ENCODE results near the gene ACSL4. TPM values are rescaled to one million over a fixed set of nuclear protein-coding genes. Genes with fewer than 3 reads are reported as not detected.

The ACSL4 gene
- total and polyA plus RNA-seq, 9 of the 15 experiments (the other 6 are each of a cell fraction or from before 2014, with no cell fraction given) = 9.8 to 35.1 (median 25.5) TPM

DNA sequence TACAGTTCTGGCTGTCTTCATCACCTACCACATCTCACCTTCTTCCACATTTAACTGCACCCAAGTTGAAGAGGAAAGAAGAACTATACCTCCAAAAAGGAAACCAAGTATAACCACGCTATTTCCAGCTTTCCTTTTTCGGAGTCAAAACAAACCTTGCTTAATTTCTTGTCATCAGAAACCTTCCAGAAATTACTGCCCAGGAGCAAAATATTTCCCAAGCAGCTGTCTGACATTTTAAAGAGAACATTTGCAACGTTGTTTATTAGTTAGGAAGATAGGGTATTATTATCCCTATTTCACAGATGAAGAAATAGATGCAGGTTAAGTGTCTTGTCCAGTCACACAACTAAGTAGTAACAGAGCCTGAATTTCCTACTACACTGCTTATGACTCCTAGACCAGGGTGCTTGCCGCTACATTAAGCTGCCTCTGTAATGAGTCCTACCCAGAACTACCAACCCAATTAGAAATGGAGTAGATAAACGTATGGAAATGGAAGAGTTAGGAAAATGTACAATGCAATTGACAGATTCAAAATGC, 2.2 kb upstream of the ACSL4 start:
- Histone ChIP-seq H3K27me3 (ENCODE audit: control insufficient read depth in 2 of 2, insufficient read depth in 2 of 2, low read length in 2 of 2) (no peaks in the 10 kb centered on the region), H3K4me1 (replicated peaks in 1 of 2; ENCODE audit: control insufficient read depth in 2 of 2, insufficient read depth in 2 of 2, low read length in 2 of 2) (peaks cover 7 to 16% of the 10 kb centered on the region in 2 experiments; a peak in 3 of 5 replicates), H3K27ac (ENCODE audit: extremely low read depth, low read depth, low read length) (no peak overlapping the region), H3K79me2 (ENCODE audit: control insufficient read depth, insufficient read depth, low read length) (peaks cover 28% of the 10 kb centered on the region), H3K9ac (ENCODE audit: insufficient read depth in 1 of 2, low read depth in 2 of 2, low read length in 2 of 2) (no peak overlapping the region), H3K4me2 (ENCODE audit: insufficient read depth, low read length) (no peak overlapping the region), H3K36me3 (ENCODE audit: control insufficient read depth, insufficient read depth, low read length) (peaks cover 2% of the 10 kb centered on the region), H3K4me3 (no peak overlapping the region), H4K20me1 (replicated peaks; ENCODE audit: control insufficient read depth, insufficient read depth, low read length) (no peaks in the 10 kb centered on the region), H2AFZ (ENCODE audit: low read depth, low read length) (peak overlapping the region; percentile 81), H3K9me3 (replicated peaks; ENCODE audit: control insufficient read depth, insufficient read depth, low read depth, low read length) (no peaks in the 10 kb centered on the region), H3K9me1 (ENCODE audit: control insufficient read depth, insufficient read depth, low read length) (no peaks in the 10 kb centered on the region)
- in situ Hi-C loops (cut with MboI) (no loop called here), intact Hi-C loops (cut with micrococcal nuclease) (no loop called here)
- DNase-seq (ENCODE audit: extremely low read depth in 1 of 4, low spot score in 3 of 4) (no peak), FAIRE-seq (no peak), ATAC-seq (no peak)
- CTCF ChIA-PET (ENCODE audit: low intra/inter-chr PET ratio) = no interaction called here
- BruUV-seq (replicated peaks) = no TSS peak
- WGBS (ENCODE audit: insufficient coverage, low coverage, missing lambda C conversion rate) = 54% methylated on average over 5 of the region's 5 CpGs
- POLR2A ChIA-PET = no interaction called here
- TF ChIP-seq ZNF212 (CRISPR knock-in tag; IDR thresholded peaks at IDR 0.05) (no peak), CBX5 (IDR thresholded peaks at IDR 0.05; ENCODE audit: borderline replicate concordance, low read depth) (no peak), ILF3 (IDR thresholded peaks at IDR 0.05; ENCODE audit: borderline replicate concordance) (no peak), ARID2 (IDR thresholded peaks at IDR 0.05) (no peak), ZNF197 (CRISPR knock-in tag; IDR thresholded peaks at IDR 0.05; ENCODE audit: low read depth) (no peak), ZNF140 (CRISPR knock-in tag; IDR thresholded peaks at IDR 0.05) (no peak), ZNF175 (CRISPR knock-in tag; IDR thresholded peaks at IDR 0.05; ENCODE audit: low read depth) (no peak), SIN3B (IDR thresholded peaks at IDR 0.05; ENCODE audit: low read depth) (no peak), MEF2A (IDR thresholded peaks at IDR 0.05; ENCODE audit: control insufficient read depth, low read depth, low read length) (no peak), E2F3 (CRISPR knock-in tag; IDR thresholded peaks at IDR 0.05) (no peak), TRIM28 (IDR thresholded peaks at IDR 0.05) (no peak), ZNF778 (CRISPR knock-in tag; IDR thresholded peaks at IDR 0.05) (no peak)
